ENCODE measurements around the gene GRM1. TPM values are rescaled to one million over a fixed set of nuclear protein-coding genes. Genes with fewer than 3 reads are reported as not detected.

The GRM1 gene
- polyA plus RNA-seq, 1 experiment: 0.02 TPM

DNA sequence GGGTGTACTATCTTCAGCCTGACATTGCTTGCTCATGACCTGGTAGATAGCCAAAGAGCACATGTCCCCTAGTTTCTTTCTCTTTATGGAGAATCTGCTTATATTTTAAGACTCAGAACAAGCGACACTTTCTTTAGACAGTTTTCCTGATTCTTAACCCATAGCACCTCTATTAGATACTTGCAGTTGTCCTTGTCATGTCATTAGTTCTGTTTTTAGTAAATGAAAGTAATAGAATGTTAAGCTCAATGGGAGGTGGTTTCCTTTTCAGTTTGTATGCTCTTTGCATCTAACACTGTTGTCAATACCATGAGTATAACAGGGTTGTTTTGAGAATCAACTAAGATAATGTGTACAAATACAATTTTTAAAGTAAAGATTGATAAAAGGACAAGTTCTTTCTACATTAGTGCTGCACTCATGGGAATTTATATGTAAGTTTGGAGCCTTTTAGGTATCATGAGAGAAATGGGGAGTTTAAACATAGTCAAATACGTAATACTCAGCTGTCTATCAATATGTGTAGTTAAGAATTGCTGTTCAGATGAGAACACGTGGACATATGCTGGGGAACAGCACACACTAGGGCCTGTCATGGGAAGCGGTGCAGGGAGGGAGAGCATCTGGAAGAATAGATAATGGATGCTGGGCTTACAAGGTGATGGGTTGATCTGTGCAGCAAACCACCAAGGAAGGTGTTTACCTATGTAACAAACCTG lies 124.3 kb downstream of the GRM1 start:
- POLR2A ChIA-PET: no interaction called here
- CTCF ChIA-PET: no interaction called here

GRCh38 chr6:146154197-146154596 lies 125.3 kb downstream of the GRM1 start:
- Histone ChIP-seq H3K27me3 (ENCODE audit: control insufficient read depth, insufficient read depth, low read length) (no peaks in the 10 kb centered on the region), H3K4me3 (ENCODE audit: low read depth, low read length) (no peak overlapping the region), H3K36me3 (ENCODE audit: control insufficient read depth, insufficient read depth, low read length) (no peaks in the 10 kb centered on the region)
- ChIA-PET CTCF (no interaction called here), POLR2A (no interaction called here)
- no peak for DNase-seq (ENCODE audit: low read depth)
- TF ChIP-seq, protein P1, sequence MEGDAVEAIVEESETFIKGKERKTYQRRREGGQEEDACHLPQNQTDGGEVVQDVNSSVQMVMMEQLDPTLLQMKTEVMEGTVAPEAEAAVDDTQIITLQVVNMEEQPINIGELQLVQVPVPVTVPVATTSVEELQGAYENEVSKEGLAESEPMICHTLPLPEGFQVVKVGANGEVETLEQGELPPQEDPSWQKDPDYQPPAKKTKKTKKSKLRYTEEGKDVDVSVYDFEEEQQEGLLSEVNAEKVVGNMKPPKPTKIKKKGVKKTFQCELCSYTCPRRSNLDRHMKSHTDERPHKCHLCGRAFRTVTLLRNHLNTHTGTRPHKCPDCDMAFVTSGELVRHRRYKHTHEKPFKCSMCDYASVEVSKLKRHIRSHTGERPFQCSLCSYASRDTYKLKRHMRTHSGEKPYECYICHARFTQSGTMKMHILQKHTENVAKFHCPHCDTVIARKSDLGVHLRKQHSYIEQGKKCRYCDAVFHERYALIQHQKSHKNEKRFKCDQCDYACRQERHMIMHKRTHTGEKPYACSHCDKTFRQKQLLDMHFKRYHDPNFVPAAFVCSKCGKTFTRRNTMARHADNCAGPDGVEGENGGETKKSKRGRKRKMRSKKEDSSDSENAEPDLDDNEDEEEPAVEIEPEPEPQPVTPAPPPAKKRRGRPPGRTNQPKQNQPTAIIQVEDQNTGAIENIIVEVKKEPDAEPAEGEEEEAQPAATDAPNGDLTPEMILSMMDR (IDR thresholded peaks at IDR 0.05; ENCODE audit: insufficient read depth, low read depth, low read length): no peak

More for the DNA sequence above, 124.3 kb downstream of the GRM1 start:
- Histone ChIP-seq H3K4me3 (ENCODE audit: low read depth, low read length) (no peak overlapping the region), H3K36me3 (ENCODE audit: control insufficient read depth, insufficient read depth, low read length) (no peaks in the 10 kb centered on the region), H3K27me3 (ENCODE audit: control insufficient read depth, insufficient read depth, low read length) (no peaks in the 10 kb centered on the region)
- no peak for DNase-seq (ENCODE audit: low read depth)
- TF ChIP-seq, protein P1 (IDR thresholded peaks at IDR 0.05; ENCODE audit: insufficient read depth, low read depth, low read length): no peak

DNA sequence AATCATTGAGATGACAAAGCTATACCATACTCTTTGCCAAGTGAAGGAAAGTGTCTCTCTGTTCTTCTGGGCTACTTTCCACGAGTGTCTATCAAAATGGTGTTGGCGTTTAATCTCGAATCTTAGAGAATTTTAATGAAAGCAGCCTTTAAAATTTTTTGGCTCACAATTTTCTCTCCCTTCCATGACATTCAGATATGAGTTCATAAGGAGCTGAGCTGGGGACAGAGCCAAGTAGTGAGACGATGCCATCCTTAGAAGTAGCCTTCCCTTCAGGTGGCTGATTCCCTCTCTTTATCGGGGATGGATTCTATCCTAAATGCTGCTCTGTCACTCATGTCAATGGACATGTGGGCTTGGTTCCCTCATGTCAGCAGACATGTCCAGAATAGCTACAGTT lies 132.8 kb downstream of the GRM1 start:
- Histone ChIP-seq H3K27me3 (ENCODE audit: control insufficient read depth, insufficient read depth, low read length) (no peaks in the 10 kb centered on the region), H3K36me3 (ENCODE audit: control insufficient read depth, insufficient read depth, low read length) (no peaks in the 10 kb centered on the region), H3K4me3 (ENCODE audit: low read depth, low read length) (no peak overlapping the region)
- DNase-seq (ENCODE audit: low read depth): no peak
- TF ChIP-seq, protein P1 (IDR thresholded peaks at IDR 0.05; ENCODE audit: insufficient read depth, low read depth, low read length): no peak
- POLR2A ChIA-PET: no interaction called here
- CTCF ChIA-PET: interaction anchor here (1.4 kb wide), 1 partner anchor 18 kb away, joined by 3 read pairs; no protein-coding TSS in a partner anchor

- CTCF ChIA-PET: no interaction called here
Measured at GRCh38 chr6:146169872-146170271, 141.0 kb downstream of the GRM1 start.

GRCh38 chr6:146177785-146178184 lies 148.9 kb downstream of the GRM1 start:
- Histone ChIP-seq H3K27me3 (ENCODE audit: control insufficient read depth, insufficient read depth, low read length) (no peaks in the 10 kb centered on the region), H3K36me3 (ENCODE audit: control insufficient read depth, insufficient read depth, low read length) (no peaks in the 10 kb centered on the region), H3K4me3 (ENCODE audit: low read depth, low read length) (no peak overlapping the region)
- ChIA-PET POLR2A (no interaction called here), CTCF (no interaction called here)
- TF ChIP-seq, protein P1 (IDR thresholded peaks at IDR 0.05; ENCODE audit: insufficient read depth, low read depth, low read length): no peak
- no peak for DNase-seq (ENCODE audit: low read depth)

More at GRCh38 chr6:146169872-146170271, 141.0 kb downstream of the GRM1 start:
- TF ChIP-seq, protein P1 (IDR thresholded peaks at IDR 0.05; ENCODE audit: insufficient read depth, low read depth, low read length): no peak
- no peak overlapping the region for H3K4me3 ChIP-seq (ENCODE audit: low read depth, low read length)
- POLR2A ChIA-PET: no interaction called here
- H3K36me3 ChIP-seq (ENCODE audit: control insufficient read depth, insufficient read depth, low read length): no peaks in the 10 kb centered on the region
- no peaks in the 10 kb centered on the region for H3K27me3 ChIP-seq (ENCODE audit: control insufficient read depth, insufficient read depth, low read length)
- DNase-seq (ENCODE audit: low read depth): no peak

Data from BJ (cell line).